Forelimb muscle (tissue), 1 donor: ENCODE results near the gene PNPLA7. TPM values are rescaled to one million over a fixed set of nuclear protein-coding genes. Genes with fewer than 3 reads are reported as not detected.
"Not testable (repeated sequence)": the region's sequence is repeated elsewhere in the genome, so short reads cannot be mapped to it uniquely, and the experiment has no call there.

Experiments
- DNase-seq: peaks from one replicate; pipeline ENCODE4 v3.0.0-alpha.2; 2013; ENCODE audit warnings: low read depth
- polyA plus RNA-seq: library from polyadenylated mRNA; unstranded; fragments of 120-200 nt; gene quantifications from one replicate; pipeline ENCODE4 v1.2.1, GENCODE V29; 2013; ENCODE audit not compliant: insufficient read length

PNPLA7 gene
- polyA plus RNA-seq, 1 donor: 3.6 TPM

DNA sequence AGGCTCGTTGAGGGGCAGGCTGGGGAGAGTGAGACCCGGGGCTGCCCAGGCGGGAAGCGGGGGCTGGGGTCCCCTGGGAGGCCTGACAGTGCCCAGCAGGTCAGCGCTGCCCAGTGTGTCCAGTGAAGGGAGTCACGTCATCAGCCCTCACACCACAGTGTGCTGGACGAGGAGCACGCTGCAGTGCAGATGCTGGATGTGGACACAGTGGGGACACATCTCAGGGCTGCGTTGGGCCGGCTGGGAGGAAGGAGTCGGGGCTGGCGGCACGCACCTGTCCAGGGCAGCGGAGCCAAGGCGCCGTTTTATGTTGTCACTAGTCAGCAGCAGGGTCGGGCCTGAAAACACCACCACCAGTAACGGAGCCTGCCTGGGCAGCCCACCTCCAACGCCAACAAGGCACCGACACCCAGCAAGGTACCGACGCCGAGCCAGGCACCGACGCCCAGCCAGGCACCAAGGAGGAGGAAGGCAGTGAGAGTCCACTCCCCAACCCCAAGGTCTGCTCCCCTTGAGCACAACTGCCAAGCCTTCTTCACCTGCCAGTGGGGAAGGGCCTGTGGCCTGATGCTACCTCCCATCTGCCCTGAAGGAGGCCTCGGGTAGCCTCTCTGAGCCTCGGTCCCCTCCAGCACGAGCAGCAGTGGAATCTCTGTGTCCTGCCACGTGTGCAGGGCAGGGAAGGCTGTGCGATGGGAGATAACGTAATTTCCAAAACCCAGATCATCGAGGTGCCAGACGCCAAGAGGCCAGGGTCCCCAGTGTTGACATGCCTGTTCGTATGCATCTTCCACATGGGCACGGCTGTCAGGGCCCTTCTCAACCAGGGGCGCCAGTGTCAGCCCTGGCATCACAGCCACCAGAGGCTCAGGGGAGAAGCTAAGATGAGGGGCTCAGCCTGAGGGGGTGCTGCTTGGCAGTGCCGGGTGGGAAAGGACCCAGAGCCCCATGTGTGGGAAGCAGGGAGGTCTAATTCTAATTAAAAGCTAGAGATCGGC is 69.2 kb downstream of the PNPLA7 start:
- DNase-seq: no peak

DNA sequence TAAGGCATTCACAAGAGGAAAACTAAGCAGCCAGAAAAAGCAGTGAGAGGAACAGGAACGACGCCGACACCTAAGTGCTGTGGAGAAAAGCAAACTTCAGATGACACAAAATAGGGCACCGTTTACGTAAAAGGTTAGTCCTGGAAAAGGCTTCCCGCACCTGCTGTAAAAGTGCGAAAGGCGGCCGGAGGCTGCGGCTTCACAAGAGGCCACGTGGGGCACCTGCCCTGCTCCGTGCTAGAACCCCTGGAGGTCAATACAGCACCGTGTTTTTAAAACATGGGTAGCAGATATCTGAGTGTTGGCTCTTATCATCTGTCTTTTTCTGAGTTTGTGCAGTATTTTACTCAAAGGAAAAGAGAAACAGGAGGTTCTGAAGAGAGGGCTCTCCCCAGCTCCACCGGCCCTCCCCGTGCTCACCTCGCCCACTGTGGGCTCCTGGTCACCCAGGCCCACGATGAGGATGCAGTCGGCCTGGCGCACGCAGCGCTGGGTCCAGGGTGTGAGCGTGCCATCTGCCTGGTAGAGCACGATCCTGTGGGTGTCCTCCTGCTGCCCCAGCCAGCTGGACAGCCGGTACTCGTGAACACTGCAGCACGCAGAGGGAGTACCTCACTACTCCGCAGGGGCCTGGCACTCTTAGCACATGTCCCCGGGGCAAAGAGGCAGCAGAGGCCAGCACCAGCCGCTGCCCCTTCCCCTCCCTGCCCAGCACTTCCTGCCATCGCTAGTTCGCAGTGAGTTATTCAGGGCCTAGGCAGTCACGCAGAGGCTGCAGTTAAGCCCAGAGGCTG is 70.1 kb downstream of the PNPLA7 start:
- no peak for DNase-seq

DNA sequence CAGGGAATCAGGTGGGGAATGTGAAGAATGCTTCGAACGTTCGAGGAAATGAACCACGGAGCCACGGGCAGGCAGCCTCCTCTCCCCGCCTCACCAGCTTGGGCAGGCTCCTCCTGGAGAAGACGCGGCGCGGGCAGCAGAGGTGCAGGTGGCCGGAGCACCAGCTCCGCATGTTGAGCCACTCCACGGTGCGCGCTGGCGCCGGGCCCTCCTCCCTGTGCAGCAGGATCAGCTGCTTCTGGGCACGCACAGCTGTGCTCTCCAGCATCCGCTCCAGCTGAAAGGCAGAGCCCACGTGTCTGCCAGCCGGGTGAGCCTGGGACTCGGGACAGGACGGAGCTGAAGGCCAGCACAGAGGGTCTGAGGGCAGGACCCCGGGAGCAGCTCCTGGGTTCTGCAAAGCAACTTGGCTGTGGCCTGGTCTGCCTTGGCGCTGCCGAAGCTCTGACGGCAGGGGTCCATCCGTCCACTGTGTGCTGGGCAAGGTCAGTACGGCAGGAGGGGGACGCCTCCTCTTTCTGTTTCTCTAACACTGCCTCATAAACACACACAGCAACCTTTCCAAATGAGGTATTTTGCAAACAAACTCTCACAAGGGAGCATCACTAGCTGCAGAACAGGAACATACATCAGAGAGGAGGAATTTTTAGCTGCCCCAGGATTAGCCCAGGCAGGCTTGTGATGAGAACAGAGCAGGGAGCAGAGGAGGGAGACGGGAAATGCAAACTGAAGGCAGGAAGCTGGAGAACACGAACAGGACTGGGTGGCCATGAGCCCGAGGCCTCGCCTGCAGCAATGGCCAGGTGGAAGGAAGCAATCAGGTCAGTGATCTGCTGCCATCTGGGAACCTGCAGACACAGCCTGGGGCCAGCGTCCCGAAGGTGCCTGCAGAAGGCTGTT is 71.0 kb downstream of the PNPLA7 start:
- no peak for DNase-seq

DNA sequence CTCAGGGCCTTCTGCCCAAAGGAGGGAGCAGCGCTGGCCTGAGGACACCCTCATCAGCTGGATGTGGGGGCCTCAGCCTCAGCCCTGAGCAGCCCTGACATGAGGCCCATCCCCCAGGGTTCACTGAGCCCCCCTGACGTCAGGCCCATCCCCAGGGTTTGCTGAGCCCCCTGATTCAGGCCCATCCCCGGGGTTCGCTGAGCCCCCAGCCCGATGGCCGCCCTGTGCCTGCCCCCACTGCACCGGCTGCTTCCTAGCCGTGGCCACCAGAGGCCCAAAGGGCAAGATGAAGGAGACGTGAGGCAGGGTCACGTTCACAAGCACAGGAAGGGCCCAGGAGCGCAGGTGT is 71.6 kb downstream of the PNPLA7 start:
- no peak for DNase-seq

DNA sequence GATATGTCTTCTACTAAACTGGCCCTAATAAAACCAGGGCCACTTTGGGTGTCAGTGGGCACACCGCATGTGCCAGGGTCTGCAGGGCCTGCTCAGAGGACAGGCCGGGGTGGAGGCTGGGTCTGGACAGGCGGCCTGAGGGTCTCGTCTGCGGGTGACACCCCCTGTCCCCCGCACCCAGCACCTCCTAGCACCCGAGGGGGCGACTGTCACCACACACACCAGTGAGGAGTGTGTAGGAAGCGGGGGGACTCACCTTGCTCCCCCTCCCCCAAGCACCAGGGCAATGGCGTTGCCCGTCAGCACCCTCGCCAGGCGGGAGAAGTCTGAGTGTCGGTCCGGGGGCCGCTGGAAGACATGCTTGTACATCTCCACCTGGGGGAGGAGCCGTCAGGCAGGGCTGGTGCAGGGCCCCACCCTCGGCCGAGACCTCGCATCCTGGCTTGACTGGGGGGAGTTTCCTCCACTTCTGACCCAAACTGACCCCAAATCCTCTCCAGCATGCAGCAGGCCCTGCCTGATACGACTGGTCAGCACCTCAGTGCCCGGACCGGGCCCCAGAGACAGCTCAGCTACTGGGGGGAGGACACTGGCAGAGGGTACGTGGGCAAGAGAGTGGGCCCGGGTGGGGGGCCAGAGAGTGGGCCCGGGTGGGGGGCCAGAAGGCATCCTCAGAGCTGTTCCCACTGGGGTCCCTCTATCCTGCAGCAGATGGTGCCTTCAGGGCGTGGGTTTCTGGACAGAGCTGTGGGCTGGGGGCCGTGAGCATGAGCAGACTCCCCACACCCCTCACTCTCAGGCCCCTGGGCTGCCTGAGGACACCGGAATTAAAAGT is 72.2 kb downstream of the PNPLA7 start:
- DNase-seq: no peak

DNA sequence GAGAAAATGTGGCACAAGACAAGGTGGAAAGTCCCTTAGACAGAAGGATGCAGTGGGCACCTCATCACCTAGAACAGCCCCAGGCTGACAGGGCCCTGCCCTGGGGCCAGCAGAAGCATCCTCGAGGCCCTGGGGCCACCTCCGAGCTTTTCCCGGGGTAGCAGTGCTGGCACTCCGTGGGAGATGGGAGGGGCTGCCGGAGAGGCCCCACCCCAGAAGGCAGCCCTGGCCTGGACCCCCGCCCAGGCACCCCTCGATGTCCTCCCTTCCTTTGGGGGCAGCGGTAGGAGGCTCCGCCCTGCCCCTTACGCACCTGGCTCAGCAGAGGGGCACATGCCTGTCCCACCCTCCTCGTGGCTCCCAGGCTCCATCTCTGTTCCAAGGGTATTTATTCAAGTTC is 73.3 kb downstream of the PNPLA7 start:
- DNase-seq: no peak

DNA sequence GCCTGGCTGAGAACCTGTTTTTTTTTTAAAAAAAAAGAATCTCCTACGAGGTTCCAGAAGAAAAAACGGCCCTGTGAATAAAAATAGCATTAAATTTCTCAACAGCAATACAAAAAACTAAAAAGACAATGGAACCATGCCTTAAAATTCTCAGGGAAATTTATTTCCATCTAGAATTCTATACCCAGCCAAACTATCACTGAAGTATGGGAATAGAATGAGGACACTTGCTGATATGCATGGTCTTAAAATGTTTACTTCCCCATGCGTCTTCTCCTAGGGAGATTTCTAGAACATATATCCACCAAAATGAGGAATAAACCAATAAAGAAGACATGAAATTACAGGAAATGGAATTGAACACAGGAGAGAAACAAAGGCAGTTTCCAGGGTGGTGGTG is 74.5 kb downstream of the PNPLA7 start:
- DNase-seq: no peak

DNA sequence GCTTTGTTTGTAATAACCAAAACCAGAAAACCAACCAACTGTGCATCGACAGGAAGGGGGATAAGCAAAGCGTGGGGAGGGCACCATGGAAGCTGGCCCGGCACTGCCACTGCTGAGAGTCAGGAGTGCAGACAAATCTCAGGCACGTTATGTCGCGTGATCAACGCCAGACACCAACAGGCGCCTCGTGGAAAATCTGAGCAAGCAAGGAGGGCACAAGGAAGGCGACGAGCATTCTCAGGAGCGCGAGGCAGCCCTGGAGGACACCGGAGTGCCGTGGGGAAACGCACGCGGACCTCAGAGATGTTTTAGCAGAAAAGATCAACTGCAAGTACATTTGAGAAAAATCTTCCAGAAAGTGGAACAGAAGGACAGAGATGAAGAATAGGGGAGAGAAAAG is 75.9 kb downstream of the PNPLA7 start:
- DNase-seq: no peak

DNA sequence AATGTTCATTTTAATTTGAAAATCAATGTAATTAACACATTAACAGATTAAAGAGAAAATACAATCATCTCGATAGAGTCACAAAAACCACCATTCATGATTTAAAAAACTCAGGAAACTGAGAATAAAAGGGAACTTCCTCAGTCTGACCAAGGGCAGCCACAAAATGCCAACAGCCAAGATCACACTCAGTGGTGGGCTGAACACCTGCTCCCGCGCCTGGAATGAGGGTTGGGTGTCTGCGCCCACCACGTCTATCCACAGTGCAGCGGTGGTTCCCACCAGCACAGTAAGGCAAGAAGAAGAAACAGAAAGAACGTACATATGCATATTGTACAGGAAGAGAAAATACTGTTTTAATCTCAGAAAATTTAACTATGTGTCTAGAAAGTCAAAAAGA is 79.4 kb downstream of the PNPLA7 start:
- DNase-seq: no peak

DNA sequence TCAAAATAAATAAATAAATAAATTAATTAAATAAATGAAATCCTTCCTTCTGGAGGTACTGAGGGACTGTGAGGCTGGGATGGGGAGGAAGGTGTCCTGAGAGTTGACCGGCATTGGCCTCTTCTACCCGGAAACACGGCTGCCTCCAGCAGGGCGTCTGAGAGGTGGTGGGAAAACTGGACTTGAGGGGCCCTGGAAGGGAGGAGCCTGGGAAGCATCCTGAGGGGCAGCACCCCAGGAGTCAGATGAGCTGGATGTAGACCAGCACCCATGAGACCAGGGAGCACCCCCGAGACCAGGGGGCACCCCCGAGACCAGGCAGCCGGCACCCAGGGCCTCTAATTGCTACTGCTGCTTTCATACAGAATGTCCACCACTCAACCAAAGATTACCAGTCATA is 82.3 kb downstream of the PNPLA7 start:
- DNase-seq: no peak

DNA sequence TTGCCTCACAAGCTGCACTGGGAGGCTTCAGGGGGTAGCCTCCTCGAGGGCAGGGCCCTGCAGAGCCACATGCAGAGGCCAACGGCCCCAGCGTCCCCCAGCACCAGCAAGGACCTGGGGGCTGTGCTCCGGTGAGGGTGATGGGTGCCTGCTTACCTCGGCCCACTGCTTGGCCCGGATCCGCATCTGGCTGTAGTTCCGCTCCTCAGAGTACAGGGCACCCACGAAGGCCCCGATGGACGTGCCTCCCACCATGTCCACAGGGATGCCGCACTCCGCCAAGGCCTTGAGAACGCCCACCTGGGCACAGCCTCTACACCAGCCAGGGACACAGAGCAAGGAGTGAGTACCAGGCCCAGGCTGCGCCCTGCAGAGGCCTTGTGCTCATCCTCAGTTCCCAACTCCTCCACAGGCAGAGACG is 83.0 kb downstream of the PNPLA7 start:
- no peak for DNase-seq

DNA sequence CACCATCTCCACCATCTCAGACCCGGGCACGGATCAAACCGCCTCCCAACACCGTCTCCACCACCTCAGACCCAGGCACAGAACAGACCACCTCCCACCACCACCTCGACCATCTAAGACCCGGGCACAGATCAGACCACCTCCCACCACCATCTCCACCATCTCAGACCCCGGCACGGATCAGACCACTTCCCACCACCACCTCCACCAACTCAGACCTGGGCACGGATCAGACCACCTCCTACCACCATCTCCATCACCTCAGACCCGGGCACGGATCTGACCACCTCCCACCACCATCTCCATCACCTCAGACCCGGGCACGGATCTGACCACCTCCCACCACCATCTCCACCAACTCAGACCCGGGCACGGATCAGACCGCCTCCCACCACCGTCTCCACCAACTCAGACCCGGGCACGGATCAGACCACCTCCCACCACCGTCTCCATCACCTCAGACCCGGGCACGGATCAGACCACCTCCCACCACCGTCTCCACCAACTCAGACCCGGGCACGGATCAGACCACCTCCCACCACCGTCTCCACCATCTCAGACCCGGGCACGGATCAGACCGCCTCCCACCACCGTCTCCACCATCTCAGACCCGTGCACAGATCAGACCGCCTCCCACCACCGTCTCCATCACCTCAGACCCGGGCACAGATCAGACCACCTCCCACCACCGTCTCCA is 83.7 kb downstream of the PNPLA7 start:
- not testable (repeated sequence) for DNase-seq

DNA sequence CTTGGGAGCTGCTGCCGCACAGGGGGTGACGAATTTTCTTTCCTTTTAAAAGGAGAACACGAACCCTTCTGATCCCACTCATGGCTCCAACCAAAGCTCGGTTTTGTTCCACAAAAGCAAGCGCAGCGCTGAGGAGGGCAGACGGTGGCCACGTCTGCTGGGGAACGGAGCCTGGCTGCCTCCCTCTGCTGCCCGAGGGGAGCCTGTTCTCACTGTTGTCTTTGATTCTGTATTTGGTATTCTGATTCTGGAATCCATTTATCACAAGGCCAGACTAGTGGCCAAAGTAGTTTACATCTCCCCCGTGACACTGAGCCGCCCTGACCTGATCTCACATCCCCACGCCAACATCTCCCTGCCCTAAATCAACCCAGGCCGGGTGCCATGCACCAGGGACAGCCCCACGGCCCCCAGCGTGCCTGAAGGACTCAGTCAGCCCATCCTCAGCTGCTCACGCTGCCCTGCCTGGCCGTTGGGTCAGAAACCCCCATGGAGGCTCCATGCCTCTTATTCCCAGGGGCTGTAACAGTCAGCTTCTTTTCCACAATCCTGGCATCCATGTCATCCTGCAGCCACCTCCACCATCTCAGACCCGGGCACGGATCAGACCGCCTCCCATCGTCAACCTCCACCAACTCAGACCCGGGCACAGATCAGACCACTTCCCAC is 84.3 kb downstream of the PNPLA7 start:
- no peak for DNase-seq

DNA sequence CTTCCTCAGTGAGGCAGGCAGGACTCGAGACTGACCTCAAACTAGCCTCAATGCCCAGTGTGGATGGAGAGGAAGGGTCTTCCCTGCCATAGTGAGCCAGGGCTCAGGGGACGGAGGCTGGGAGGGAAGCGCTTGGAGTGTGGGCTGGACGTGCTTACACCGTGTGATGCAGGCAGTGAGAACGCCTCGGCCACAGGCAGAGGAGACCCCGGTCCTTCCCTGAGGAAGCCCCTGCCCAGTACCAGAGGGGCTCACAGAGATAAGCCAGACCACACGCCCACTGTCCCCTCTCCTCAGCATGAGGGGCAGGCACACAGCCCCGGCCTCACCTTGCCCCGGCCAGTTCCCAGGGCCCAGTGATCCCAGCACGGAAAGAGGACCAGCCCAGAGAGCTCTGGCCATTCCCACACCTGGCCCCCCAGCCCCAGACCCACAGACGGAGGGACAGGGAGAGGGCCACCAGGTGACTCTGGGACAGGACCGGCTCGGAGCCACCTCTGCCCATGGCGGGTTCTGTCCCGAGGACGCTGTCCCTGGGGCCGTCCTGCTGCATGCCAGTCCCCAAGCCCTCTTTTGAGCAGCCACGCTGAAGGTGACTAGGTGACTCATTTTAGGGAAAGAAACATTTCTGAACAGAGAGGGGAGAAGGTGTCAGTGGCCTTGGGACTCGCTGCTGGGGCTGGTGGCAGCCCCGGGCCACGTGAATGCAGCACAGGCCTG is 85.0 kb downstream of the PNPLA7 start:
- no peak for DNase-seq

DNA sequence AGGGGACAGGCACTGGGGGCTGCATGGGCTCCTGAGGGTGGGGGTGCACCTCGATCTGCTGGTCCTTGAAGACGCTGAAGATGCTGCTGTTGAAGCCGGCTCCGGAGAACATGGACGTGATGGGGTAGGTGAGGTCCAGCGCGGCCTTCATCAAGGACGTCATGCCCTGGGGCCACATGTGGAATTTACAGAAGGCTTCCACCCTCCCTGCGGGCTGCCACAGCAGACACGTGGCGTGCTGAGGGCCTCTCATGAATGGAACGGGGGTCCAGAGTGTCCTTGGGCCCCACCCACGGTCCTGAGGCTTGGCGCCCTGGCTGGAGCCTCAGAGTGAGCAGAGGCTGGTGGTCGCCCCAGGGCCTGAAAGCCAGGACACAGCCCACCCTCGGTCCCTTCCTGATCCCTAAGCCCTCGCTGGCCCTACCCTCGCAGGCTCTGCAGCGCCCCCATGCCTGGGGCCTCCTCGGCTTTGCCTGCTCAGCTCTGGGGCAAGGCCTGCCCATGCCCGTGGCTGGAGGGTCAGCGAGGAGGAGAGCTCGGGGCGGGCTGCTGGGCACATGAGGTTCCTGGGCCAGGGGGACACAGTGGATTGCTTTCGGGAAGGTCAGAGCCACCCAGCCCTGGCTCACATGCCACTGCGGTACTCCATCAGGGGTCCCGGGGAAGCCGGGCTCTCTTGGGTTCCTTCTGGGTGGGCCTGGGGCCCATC is 85.8 kb downstream of the PNPLA7 start:
- DNase-seq: no peak

DNA sequence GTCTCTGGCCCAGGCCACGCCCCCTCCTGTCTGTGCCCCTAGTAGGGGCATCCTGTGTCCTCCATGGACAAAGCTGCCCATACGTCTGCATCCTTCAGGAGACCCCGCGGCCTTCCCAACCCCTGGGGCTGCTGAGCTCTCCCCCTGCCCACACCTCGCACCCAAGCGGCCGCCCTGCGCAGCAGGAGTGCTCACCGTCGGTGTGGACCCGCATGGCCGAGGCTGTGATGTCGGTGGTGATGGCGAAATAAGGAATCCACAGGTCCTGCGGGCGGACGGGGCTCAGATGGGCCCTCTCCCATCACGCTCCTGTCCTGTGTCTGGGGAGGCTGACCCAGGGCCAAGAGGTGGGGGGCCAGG is 86.3 kb downstream of the PNPLA7 start:
- DNase-seq: no peak

DNA sequence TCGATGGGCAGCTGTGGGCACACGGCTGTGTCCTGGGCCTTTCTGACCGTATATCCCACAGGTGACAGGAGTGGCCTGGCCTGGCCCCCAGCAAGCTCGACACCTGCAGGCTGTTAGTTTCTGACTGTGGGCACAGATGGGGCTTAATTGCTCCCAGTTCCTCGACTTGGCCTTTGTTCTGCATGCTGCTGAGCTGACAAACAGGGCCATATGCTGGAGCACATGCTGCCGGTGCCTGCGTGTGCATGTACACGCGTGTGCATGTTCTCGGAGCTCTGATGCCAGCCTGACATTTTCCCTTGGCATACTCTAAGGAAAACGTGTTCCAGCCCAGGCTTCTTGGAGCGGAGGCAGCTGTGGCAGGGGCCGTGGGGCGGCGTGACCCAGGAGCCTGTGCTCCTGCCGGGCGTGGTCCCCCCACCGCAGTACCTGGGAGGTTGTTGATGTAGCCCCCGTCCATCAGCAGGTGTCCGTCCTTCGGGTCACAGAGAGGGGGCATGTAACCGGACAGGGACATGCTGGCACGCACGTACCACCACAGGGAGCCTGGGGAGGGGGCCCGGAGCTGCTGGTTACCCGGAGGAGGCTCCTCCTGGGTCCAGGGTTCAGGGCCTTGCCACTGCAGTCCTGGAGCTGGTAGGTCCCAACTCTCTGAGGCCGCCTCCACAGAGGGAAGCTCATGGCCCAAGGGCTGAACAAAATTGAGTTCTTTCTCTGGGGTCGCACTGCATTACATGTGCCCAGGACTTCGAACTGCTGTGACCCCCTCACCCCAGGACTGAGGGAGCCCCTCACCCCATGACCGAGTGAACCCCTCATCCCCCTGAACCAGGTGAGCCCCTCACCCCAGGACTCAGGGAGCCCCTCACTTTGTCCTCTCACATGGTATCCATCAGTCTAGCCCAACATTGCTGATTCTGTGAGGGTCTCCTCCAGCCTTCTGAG is 86.9 kb downstream of the PNPLA7 start:
- DNase-seq: no peak
